Stomach (tissue), 9 donors: ENCODE results near the gene PGD. TPM values are rescaled to one million over a fixed set of nuclear protein-coding genes. Genes with fewer than 3 reads are reported as not detected.

Source experiments
- DNase-seq, 2 donors: peaks; one replicate each; pipeline versions ENCODE4 v3.0.0 to v3.0.0-alpha.2; 2013 to 2019
- H3K27ac ChIP-seq, 5 donors: fragments of 200-600 bp in 4 of 5; sonication (generic) in 4 of 5; one replicate each; pipeline ENCODE4 v1.5.1; 2013 to 2019; ENCODE audit warnings: mild to moderate bottlenecking in 1 of 5, moderate library complexity in 1 of 5
- H3K27me3 ChIP-seq, 3 donors: fragments of 200-600 bp; sonication (generic); one replicate each; pipeline ENCODE4 v1.5.1; 2017 to 2019; ENCODE audit warnings: mixed run types in 1 of 3
- H3K36me3 ChIP-seq, 4 donors: fragments of 200-600 bp; sonication (generic); 1 replicate in 3 of 4; 2 replicates in 1 of 4; pipeline ENCODE4 v1.5.1; 2016 to 2019
- H3K4me1 ChIP-seq, 4 donors: fragments of 200-600 bp; sonication (generic); one replicate each; pipeline ENCODE4 v1.5.1; 2016 to 2019
- H3K4me3 ChIP-seq, 4 donors: fragments of 200-600 bp; sonication (generic) in 3 of 4; one replicate each; pipeline ENCODE4 v1.5.1; 2016 to 2019; ENCODE audit warnings: mild to moderate bottlenecking in 1 of 4
- H3K9me3 ChIP-seq, 4 donors: fragments of 200-600 bp; sonication (generic); one replicate each; pipeline ENCODE4 v1.5.1; 2016 to 2019
- CTCF ChIP-seq, 7 experiments: fragments of 450-650 bp in 4 of 7; fragments of 200-600 bp in 3 of 7; sonication (generic) in 3 of 7; IDR thresholded peaks; one replicate each; pipeline ENCODE4 v1.5.1; 2016 to 2019; ENCODE audit warnings: antibody characterized with exemption in 7 of 7, control low read depth in 2 of 7, mild to moderate bottlenecking in 1 of 7
- EP300 ChIP-seq: sonication (generic); formaldehyde crosslinking; IDR thresholded peaks from one replicate; pipeline ENCODE4 v1.6.1; 2017; ENCODE audit warnings: antibody characterized with exemption
- POLR2A ChIP-seq, 4 donors: fragments of 450-650 bp; IDR thresholded peaks; one replicate each; pipeline ENCODE4 v1.6.1; 2016; ENCODE audit warnings: antibody characterized with exemption in 4 of 4, control low read depth in 2 of 4, mild to moderate bottlenecking in 1 of 4, moderate library complexity in 1 of 4
- POLR2AphosphoS5 ChIP-seq, 3 donors: sonication (generic); formaldehyde crosslinking; IDR thresholded peaks; one replicate each; pipeline ENCODE4 v1.6.1; 2016; ENCODE audit warnings: antibody characterized with exemption in 3 of 3
- WGBS, 5 donors: extraction: QIAGEN DNeasy Blood & Tissue Kit in 3 of 5; methylation state at CpG; one replicate each; pipeline versions ENCODE4 v1.1.5 to v1.1.7; 2013 to 2018; 5-methylcytosine and 5-hydroxymethylcytosine counted together
- intact Hi-C: fragments of 100-400 bp; cut with DNase I; formaldehyde crosslinking; loops from one replicate; pipeline ENCODE4 v1.15.1; 2023; ENCODE audit warnings: low total_unique reads
- polyA plus RNA-seq, 3 donors: library from polyadenylated mRNA; stranded (reverse); fragments of 200-250 nt; gene quantifications; one replicate each; pipeline ENCODE4 v1.2.3, GENCODE V29; 2013
- total RNA-seq, 5 donors: library from RNA; depleted of rRNA; stranded (reverse); fragments of >200 nt; gene quantifications; one replicate each; pipeline versions ENCODE4 v1.1.0 to v1.2.3, GENCODE V29; 2014 to 2016
- donor health status: healthy with polysubstance abuse.
- donor health status: Bipolar disorder and iron deficiency.
- donor health status: healthy.

The PGD gene
- total and polyA plus RNA-seq, 8 donors, result 25.4 to 227 (median 74.0) TPM

GRCh38 chr1:10438677-10439163 lies 39.9 kb downstream of the PGD start:
- TF ChIP-seq POLR2A (IDR thresholded peaks at IDR 0.05) (no peak), CTCF (IDR thresholded peaks at IDR 0.05) (no peak), EP300 (no peak), POLR2AphosphoS5 (IDR thresholded peaks at IDR 0.05) (no peak)
- Histone ChIP-seq H3K4me1 (peaks cover 0 to 3% (median 0%) of the 10 kb centered on the region in 4 donors), H3K27ac (no peak overlapping the region), H3K36me3 (peaks cover 4 to 29% (median 18%) of the 10 kb centered on the region in 4 donors), H3K27me3 (no peaks in the 10 kb centered on the region), H3K9me3 (no peaks in the 10 kb centered on the region), H3K4me3 (no peak overlapping the region)
- intact Hi-C loops, result loop anchor here (10.0 kb wide), 1 partner anchor 56 kb away; no protein-coding TSS in a partner anchor
- 34 to 55% (median 49%) methylated on average over 7 of the region's 7 CpGs for WGBS, 5 donors
- DNase-seq, result no peak

DNA sequence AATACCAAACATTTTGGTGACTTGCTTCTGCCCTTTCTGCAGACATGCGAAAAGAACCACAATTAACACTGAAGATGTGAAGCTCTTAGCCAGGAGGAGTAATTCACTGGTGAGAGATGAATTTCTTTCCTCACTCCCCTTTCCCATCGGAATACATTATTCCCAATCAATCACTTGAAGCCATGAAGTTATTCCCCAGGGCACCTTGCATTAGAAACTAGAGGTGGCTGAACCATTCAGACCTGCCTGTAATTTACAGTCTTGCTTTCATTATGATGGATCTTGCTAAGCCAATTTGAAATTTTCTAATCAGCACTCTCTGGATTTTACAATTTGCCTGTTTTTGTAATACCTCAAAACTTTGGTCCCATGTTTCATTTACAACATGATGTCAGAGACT lies 41.4 kb downstream of the PGD start:
- intact Hi-C loops, result no loop called here
- DNase-seq, result no peak
- WGBS, 5 donors, result 95 to 100% (median 98%) methylated on average over 2 of the region's 2 CpGs
- H3K27ac ChIP-seq, result no peak overlapping the region
- TF ChIP-seq CTCF (IDR thresholded peaks at IDR 0.05) (no peak), POLR2A (IDR thresholded peaks at IDR 0.05) (no peak), POLR2AphosphoS5 (IDR thresholded peaks at IDR 0.05) (no peak), EP300 (no peak)
- no peaks in the 10 kb centered on the region for H3K9me3 ChIP-seq
- peaks cover 0 to 3% (median 0%) of the 10 kb centered on the region in 4 donors for H3K4me1 ChIP-seq
- H3K4me3 ChIP-seq, result no peak overlapping the region
- no peaks in the 10 kb centered on the region for H3K27me3 ChIP-seq
- peaks cover 4 to 39% (median 22%) of the 10 kb centered on the region in 4 donors for H3K36me3 ChIP-seq

- TF ChIP-seq EP300, result no peak
- no peak for TF ChIP-seq POLR2AphosphoS5 (IDR thresholded peaks at IDR 0.05)
- TF ChIP-seq POLR2A (IDR thresholded peaks at IDR 0.05), result no peak
- TF ChIP-seq CTCF (IDR thresholded peaks at IDR 0.05), result no peak
- intact Hi-C loops, result no loop called here
- Histone ChIP-seq H3K4me1 (peaks cover 0 to 3% (median 0%) of the 10 kb centered on the region in 4 donors), H3K27ac (no peak overlapping the region), H3K27me3 (no peaks in the 10 kb centered on the region), H3K4me3 (no peak overlapping the region), H3K36me3 (peaks cover 4 to 41% (median 21%) of the 10 kb centered on the region in 4 donors), H3K9me3 (no peaks in the 10 kb centered on the region)
- WGBS, 5 donors, result 95 to 96% (median 96%) methylated on average over 5 of the region's 5 CpGs
- no peak for DNase-seq
Measured at GRCh38 chr1:10440794-10441193, 41.9 kb downstream of the PGD start.

DNA sequence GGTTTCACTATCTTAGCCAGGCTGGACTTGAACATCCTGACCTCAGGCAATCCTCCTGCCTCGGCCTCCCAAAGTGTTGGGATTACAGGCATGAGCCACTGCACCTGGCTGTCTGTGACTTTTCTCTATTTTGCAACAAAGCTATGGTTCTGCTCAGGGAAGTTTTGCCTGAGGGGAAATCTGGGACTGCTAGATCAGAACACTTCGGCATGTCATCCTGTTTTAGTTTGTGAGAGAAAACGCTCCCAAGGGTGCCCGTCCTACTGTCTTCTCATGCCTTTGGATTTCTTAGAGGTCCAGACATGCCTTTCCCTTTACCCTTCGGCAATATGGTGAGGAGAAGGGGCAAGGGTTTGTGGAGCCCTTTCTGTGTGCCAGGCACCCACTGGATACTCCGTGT lies 45.4 kb downstream of the PGD start:
- intact Hi-C loops, result no loop called here
- H3K9me3 ChIP-seq, result no peaks in the 10 kb centered on the region
- no peaks in the 10 kb centered on the region for H3K4me1 ChIP-seq
- TF ChIP-seq POLR2A (IDR thresholded peaks at IDR 0.05) (no peak), CTCF (IDR thresholded peaks at IDR 0.05) (no peak), EP300 (no peak), POLR2AphosphoS5 (IDR thresholded peaks at IDR 0.05) (no peak)
- no peak for DNase-seq
- no peak overlapping the region for H3K4me3 ChIP-seq
- H3K27me3 ChIP-seq, result no peaks in the 10 kb centered on the region
- H3K27ac ChIP-seq, result no peak overlapping the region
- 89 to 96% (median 94%) methylated on average over 6 of the region's 6 CpGs for WGBS, 5 donors
- H3K36me3 ChIP-seq, result peaks cover 4 to 41% (median 21%) of the 10 kb centered on the region in 4 donors
